HepG2 (cell line): ENCODE results near the gene CAPS. TPM values are rescaled to one million over a fixed set of nuclear protein-coding genes. Genes with fewer than 3 reads are reported as not detected.

Source experiments
- CREB1 ChIP-seq, 2 experiments: fragments of 450-650 bp in 1 of 2; IDR thresholded peaks; 2 replicates each; pipeline ENCODE4 v1.6.1; 2016 to 2017; ENCODE audit warnings: control low read depth in 1 of 2, mild to moderate bottlenecking in 1 of 2, missing compliant biosample characterization in 1 of 2, missing genetic modification characterization in 1 of 2
- ZBTB20 ChIP-seq: sonication (generic); formaldehyde crosslinking; IDR thresholded peaks from 2 replicates; pipeline ENCODE4 v1.8.1; 2023; ENCODE audit warnings: missing genetic modification reagents, low read depth, mild to moderate bottlenecking, borderline replicate concordance
- ZNF790 ChIP-seq: sonication (generic); formaldehyde crosslinking; IDR thresholded peaks from 2 replicates; pipeline ENCODE4 v1.8.0; 2022; ENCODE audit warnings: missing genetic modification reagents, mild to moderate bottlenecking, borderline replicate concordance
- polyA plus RNA-seq, 8 experiments: library from polyadenylated mRNA; depleted of rRNA in 3 of 8; stranded (reverse) in 7 of 8; unstranded in 1 of 8; fragments of >200 nt; fragmentation: Illumina TruSeq in 4 of 8; extraction: Trizol in 4 of 8; gene quantifications; 2 replicates each; pipeline versions ENCODE4 v1.2.1 to v1.2.3, GENCODE V29; 2011 to 2016; ENCODE audit warnings: low read depth in 4 of 8, missing spikeins in 1 of 8, mixed read lengths in 1 of 8; ENCODE audit not compliant: insufficient read depth in 1 of 8
- total RNA-seq, 5 experiments: library from RNA; depleted of rRNA; stranded (reverse); fragments of >200 nt; fragmentation: Illumina TruSeq; extraction: Trizol; gene quantifications; 2 replicates each; pipeline ENCODE4 v1.2.3, GENCODE V29; 2016; ENCODE audit warnings: low read depth in 1 of 5
- TF ChIP-seq, protein P1 (sequence below): sonication (generic); formaldehyde crosslinking; IDR thresholded peaks from 2 replicates; pipeline ENCODE4 v1.5.0; 2020; ENCODE audit warnings: missing genetic modification reagents
- TF ChIP-seq, protein P2 (sequence below): sonication (generic); formaldehyde crosslinking; IDR thresholded peaks from 2 replicates; pipeline ENCODE4 v1.4.0; 2020; ENCODE audit warnings: missing genetic modification reagents
- TF ChIP-seq, protein P3 (sequence below): sonication (generic); formaldehyde crosslinking; IDR thresholded peaks from 2 replicates; pipeline ENCODE4 v1.8.1; 2022; ENCODE audit warnings: low read depth, mild to moderate bottlenecking, missing genetic modification reagents
- TF ChIP-seq, protein P4 (sequence below): sonication (generic); formaldehyde crosslinking; conservative IDR thresholded peaks from 2 replicates; pipeline ENCODE4 v1.4.0; 2020; ENCODE audit warnings: missing genetic modification reagents

CAPS gene
- total and polyA plus RNA-seq, 2 of the 13 experiments (the other 11 are each of a cell fraction or from before 2014, with no cell fraction given) = 3.1 TPM

DNA sequence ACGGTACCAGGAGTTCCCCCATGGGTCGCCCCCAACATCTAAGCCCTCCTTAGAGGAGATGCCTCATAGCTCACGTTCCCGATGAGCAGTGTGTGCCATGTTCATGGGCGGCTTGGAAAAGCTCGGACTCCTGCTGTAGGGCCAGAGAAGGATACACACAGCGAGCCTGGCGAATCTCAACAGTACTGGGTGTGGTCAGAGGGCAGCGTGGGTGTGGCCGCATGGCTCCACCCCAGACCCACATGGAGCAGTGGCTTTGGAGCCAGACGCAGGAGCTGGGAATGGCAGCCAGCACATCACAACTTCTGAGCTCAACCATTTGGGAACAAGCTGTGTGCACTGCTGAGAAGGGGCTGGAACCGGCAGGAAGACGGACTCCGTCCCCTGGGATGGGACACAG lies 15.6 kb downstream of the CAPS start (continued):
- TF ChIP-seq, protein P1, sequence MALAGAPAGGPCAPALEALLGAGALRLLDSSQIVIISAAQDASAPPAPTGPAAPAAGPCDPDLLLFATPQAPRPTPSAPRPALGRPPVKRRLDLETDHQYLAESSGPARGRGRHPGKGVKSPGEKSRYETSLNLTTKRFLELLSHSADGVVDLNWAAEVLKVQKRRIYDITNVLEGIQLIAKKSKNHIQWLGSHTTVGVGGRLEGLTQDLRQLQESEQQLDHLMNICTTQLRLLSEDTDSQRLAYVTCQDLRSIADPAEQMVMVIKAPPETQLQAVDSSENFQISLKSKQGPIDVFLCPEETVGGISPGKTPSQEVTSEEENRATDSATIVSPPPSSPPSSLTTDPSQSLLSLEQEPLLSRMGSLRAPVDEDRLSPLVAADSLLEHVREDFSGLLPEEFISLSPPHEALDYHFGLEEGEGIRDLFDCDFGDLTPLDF (CRISPR knock-in tag) = no peak
- TF ChIP-seq, protein P2, sequence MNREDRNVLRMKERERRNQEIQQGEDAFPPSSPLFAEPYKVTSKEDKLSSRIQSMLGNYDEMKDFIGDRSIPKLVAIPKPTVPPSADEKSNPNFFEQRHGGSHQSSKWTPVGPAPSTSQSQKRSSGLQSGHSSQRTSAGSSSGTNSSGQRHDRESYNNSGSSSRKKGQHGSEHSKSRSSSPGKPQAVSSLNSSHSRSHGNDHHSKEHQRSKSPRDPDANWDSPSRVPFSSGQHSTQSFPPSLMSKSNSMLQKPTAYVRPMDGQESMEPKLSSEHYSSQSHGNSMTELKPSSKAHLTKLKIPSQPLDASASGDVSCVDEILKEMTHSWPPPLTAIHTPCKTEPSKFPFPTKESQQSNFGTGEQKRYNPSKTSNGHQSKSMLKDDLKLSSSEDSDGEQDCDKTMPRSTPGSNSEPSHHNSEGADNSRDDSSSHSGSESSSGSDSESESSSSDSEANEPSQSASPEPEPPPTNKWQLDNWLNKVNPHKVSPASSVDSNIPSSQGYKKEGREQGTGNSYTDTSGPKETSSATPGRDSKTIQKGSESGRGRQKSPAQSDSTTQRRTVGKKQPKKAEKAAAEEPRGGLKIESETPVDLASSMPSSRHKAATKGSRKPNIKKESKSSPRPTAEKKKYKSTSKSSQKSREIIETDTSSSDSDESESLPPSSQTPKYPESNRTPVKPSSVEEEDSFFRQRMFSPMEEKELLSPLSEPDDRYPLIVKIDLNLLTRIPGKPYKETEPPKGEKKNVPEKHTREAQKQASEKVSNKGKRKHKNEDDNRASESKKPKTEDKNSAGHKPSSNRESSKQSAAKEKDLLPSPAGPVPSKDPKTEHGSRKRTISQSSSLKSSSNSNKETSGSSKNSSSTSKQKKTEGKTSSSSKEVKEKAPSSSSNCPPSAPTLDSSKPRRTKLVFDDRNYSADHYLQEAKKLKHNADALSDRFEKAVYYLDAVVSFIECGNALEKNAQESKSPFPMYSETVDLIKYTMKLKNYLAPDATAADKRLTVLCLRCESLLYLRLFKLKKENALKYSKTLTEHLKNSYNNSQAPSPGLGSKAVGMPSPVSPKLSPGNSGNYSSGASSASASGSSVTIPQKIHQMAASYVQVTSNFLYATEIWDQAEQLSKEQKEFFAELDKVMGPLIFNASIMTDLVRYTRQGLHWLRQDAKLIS (CRISPR knock-in tag) = no peak
- TF ChIP-seq CREB1 (IDR thresholded peaks at IDR 0.05) (no peak), CREB1 (CRISPR knock-in tag; IDR thresholded peaks at IDR 0.05) (no peak), ZNF790 (CRISPR knock-in tag) (no peak), ZBTB20 (CRISPR knock-in tag) (no peak)
- TF ChIP-seq, protein P3, sequence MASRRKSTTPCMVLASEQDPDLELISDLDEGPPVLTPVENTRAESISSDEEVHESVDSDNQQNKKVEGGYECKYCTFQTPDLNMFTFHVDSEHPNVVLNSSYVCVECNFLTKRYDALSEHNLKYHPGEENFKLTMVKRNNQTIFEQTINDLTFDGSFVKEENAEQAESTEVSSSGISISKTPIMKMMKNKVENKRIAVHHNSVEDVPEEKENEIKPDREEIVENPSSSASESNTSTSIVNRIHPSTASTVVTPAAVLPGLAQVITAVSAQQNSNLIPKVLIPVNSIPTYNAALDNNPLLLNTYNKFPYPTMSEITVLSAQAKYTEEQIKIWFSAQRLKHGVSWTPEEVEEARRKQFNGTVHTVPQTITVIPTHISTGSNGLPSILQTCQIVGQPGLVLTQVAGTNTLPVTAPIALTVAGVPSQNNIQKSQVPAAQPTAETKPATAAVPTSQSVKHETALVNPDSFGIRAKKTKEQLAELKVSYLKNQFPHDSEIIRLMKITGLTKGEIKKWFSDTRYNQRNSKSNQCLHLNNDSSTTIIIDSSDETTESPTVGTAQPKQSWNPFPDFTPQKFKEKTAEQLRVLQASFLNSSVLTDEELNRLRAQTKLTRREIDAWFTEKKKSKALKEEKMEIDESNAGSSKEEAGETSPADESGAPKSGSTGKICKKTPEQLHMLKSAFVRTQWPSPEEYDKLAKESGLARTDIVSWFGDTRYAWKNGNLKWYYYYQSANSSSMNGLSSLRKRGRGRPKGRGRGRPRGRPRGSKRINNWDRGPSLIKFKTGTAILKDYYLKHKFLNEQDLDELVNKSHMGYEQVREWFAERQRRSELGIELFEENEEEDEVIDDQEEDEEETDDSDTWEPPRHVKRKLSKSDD (CRISPR knock-in tag) = no peak
- TF ChIP-seq, protein P4, sequence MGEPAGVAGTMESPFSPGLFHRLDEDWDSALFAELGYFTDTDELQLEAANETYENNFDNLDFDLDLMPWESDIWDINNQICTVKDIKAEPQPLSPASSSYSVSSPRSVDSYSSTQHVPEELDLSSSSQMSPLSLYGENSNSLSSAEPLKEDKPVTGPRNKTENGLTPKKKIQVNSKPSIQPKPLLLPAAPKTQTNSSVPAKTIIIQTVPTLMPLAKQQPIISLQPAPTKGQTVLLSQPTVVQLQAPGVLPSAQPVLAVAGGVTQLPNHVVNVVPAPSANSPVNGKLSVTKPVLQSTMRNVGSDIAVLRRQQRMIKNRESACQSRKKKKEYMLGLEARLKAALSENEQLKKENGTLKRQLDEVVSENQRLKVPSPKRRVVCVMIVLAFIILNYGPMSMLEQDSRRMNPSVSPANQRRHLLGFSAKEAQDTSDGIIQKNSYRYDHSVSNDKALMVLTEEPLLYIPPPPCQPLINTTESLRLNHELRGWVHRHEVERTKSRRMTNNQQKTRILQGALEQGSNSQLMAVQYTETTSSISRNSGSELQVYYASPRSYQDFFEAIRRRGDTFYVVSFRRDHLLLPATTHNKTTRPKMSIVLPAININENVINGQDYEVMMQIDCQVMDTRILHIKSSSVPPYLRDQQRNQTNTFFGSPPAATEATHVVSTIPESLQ (CRISPR knock-in tag) = no peak
